ENCODE results near the gene ZNF385B. TPM values are rescaled to one million over a fixed set of nuclear protein-coding genes. Genes with fewer than 3 reads are reported as not detected.

Gene ZNF385B
- total RNA-seq, 1 experiment from 2014 or later: not detected

DNA sequence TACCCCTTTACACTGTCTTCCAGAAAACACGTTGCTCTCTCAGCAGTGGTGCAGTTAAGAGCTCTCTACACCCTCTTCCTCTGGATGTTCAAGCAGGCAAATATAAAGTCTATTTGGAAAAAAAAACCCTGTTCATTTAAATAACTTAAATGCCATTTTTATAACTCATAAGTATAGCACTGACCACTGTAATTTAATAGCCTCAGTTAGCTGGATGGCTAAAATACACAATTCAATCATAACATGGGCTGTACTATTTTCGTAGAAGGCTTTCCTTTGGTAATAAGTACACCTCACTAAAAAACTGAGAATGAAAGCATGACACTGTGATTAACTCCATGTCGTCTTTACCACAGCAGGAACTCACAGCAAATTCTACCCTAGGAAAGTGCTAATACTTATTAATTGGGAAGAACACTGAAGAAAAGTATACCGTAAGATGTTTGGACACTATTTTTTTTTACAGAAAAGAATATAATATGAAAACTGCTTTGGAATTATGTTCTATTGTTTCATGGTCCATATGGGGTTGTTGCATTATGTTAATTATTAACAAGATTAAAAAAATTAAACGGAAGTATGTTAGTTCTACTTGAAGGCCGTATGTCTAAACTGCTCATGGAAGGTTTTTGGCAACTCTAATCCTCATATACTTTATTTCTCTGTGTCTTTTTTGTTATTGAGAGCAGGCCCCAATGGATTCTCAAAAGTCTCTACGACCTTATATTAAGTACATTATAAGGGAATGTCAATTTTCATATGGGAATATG, 269.1 kb downstream of the ZNF385B start:
- DNase-seq (ENCODE audit: low spot score): no peak

- DNase-seq (ENCODE audit: low spot score): no peak
Measured at GRCh38 chr2:179591690-179592089, 269.7 kb downstream of the ZNF385B start.

GRCh38 chr2:179588486-179589145, 272.8 kb downstream of the ZNF385B start:
- DNase-seq (ENCODE audit: low spot score): no peak

GRCh38 chr2:179584760-179585159, 276.7 kb downstream of the ZNF385B start:
- DNase-seq (ENCODE audit: low spot score): no peak

DNA sequence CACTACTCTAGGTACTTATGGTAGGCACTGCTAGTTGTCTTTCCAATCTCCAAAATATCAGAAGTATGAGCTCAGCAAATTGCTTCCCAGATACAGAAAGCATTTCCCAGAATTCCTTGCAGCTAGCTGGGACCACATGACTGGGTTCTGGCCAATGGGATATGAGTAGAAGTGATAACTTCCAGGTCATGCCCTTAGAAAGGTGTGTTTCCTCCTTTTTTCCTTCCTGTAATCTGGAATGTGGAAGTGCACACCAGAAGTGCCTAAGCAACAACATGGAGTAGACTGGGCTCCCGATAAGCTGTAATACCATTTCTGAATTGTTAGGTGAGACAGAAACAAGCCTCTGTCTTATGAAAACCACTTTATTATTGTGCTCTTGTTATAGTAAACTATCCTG, 279.8 kb downstream of the ZNF385B start:
- no peak for DNase-seq (ENCODE audit: low spot score)

DNA sequence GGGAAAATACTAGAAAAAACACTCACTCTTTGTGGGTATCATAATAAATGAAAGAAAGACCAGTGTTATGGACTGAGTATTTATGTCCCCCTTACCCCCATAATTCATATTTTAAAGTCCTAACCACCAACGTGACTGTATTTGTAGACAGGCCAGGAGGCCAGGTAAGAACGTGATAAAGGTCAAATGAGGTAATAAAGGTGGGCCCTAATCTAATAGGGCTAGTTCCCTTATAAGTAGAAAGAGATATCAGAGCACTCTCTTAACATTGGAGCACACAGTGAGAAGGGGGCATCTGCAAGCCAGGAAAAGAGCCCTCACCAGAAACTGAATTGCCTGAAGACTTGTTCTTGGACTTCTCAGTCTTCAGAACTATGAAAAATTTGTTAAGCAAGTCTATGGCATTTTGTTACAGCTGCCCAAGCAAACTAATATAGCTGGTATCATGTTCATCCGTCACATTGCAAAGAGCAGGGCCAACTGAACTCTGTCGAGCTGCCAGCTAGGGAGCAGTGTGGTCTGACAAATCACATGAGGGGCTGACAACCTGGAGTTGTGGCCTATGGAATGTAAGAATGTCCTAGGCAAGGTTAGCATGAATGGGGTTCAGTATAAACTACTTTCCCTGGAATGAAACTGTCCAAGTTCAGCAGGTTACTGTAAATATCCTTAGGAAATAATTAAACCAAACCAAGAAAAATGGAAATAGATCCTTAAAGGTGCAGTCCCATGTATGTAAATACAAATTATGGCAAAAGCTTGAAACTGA, 280.9 kb downstream of the ZNF385B start:
- DNase-seq (ENCODE audit: low spot score): peak; percentile 43

GRCh38 chr2:179579800-179580199, 281.6 kb downstream of the ZNF385B start:
- peak; percentile 52 for DNase-seq (ENCODE audit: low spot score)

- no peak for DNase-seq (ENCODE audit: low spot score)
Measured at GRCh38 chr2:179578171-179578916, 283.1 kb downstream of the ZNF385B start.

DNA sequence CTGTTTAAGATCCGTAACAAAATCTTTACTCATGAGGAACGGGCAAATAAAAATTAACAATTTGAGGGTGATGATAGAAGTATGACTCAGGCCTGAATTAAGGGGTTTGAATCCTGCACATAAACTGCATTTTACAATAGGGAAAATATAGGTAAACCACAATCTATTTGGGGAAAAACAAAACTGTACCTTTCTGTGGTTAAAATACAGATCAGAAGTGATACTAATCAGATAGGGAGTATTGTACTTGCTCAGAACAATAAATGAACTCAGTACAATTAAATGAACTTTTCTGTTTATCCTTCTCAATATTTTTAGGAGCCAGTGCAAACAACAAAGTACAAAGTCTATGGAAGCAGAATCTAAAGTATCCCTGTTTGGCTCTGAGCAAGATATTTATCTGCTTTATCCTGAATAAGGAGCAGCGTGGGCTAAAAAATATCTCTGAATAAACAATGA, 287.3 kb downstream of the ZNF385B start:
- peak; percentile 38 for DNase-seq (ENCODE audit: low spot score)

GRCh38 chr2:179572544-179572943, 288.9 kb downstream of the ZNF385B start:
- DNase-seq (ENCODE audit: low spot score): no peak

DNA sequence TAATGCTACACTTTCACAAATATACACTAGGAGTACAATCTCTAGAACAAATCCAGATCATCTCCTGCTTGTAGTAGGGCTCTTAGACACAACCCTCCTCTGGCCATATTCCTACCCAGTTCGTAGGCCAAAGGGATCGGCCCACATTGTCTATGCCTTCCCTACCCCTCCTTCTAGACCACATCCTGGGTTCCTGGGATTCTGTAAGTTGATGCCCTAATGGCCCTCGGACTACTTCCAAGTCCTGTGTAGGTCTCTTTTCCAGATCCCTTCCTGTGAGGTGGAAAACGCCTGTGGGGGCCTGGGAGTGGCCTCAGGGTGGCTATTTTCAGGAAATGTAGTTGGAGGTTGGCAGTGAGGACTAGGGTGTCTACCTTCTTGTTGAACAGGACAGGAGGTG, 289.7 kb downstream of the ZNF385B start:
- DNase-seq (ENCODE audit: low spot score): no peak

DNA sequence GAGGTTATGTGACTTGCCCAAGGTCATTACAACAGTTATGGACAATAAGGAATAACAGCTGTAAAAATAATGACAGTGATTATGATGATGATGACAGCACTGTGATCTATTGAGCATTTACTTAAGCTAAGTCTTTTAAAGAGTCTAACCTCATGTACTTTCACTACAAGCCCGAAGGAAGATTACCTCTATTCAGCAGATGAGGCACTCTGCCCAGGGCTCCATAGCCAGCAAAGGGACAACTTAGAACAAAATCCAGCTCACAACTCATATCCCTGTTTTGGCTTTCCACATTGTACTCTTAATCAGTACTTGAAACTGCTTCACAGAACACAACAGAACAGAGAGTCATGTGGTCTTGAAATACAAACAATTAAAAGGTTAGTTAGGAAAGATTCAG, 290.2 kb downstream of the ZNF385B start:
- no peak for DNase-seq (ENCODE audit: low spot score)

- DNase-seq (ENCODE audit: low spot score): no peak
Measured at GRCh38 chr2:179569831-179570233, 291.6 kb downstream of the ZNF385B start.

DNA sequence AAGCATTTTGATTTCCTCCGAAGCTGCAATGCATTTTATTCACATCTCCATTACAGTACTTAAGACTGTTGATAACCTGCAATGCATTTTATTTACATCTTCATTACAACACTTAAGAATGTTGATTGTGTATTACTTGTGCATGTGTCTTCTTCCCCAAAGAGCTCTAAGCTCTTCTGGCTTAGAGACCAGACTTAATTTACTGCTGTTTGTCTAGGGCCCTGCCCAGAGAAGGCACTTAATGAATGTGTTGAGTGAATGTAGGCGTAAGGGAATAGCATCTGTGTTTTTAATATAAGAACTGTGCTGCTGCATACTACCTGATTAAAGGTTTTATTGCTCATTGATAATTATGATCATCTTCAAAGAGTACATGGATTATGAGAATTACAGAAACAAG, 295.6 kb downstream of the ZNF385B start:
- DNase-seq (ENCODE audit: low spot score): peak; percentile 33

GRCh38 chr2:179562330-179562885, 299.0 kb downstream of the ZNF385B start:
- no peak for DNase-seq (ENCODE audit: low spot score)

GRCh38 chr2:179561702-179562101, 299.7 kb downstream of the ZNF385B start:
- no peak for DNase-seq (ENCODE audit: low spot score)

DNA sequence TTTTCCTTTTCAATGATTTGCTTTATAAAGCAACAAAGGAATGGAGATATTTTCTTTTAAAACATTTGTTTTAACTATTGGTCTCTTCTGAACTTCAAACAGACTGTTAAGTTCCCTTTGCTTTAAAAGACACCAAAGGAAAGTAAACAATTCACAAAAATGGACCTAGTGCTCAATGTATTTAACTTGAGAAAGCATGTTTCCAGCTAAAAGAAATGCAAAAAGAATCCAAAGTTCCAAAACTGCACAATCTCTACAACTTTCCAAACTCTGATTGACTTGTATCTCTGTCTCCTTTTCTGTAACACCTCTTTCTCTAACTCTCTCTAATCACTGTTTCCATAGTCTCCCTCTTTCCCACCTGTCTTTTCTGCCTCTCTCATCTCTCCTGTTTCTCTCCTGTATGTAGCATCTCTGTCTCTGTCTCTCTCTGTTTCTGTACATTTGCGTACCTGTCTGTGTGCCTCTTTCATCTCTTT, 301.1 kb downstream of the ZNF385B start:
- no peak for DNase-seq (ENCODE audit: low spot score)

- DNase-seq (ENCODE audit: low spot score): no peak
Measured at GRCh38 chr2:179559108-179559806, 302.2 kb downstream of the ZNF385B start.

DNA sequence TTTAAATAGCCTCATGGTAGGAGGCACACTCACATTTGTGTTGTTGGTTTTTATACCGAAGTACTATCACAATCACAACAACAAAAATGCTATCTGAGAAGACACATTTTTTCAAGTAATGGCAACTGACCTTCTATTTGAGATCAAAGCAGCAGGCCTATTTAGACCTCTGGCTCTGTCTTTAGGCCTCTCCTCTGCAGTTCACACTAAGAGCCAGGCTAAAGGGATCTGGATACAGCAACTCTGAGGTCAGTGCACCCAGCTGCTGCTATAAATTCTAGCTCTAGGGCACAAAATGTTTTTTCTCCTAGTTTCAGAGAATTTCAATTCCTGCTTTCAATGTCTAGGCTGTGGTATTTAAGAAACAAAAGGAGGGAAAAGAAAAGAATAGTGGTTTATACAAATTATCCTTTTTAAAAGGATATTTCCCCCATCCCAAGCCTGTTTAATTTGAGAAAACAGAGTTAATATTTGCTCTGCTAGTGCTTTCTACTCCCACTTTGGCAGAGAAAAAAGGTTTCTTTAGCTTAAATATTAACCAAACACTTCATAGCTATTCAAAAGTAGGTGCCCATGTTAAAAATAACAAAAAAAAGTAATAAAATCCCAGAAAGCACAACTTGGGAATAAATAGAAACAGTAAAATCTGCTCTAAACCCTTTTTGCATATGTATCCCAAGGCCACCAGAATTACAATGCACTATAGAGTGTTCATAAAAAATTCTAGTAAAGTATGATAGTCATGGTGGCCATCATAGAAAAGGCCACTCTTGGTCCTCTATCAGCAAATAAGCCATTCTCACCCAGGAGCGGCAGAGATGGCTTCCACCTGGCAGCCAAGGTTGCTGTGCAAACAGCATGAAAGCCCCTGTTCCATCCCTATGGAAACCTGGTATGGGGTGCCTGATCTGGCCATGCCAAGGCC, 303.1 kb downstream of the ZNF385B start:
- DNase-seq (ENCODE audit: low spot score): no peak
